Measurements from ENCODE around the gene ZNRF3. TPM values are rescaled to one million over a fixed set of nuclear protein-coding genes. Genes with fewer than 3 reads are reported as not detected.

Gene ZNRF3
- total RNA-seq, 6 experiments from 2014 or later = 5.8 to 9.2 (median 6.9) TPM

DNA sequence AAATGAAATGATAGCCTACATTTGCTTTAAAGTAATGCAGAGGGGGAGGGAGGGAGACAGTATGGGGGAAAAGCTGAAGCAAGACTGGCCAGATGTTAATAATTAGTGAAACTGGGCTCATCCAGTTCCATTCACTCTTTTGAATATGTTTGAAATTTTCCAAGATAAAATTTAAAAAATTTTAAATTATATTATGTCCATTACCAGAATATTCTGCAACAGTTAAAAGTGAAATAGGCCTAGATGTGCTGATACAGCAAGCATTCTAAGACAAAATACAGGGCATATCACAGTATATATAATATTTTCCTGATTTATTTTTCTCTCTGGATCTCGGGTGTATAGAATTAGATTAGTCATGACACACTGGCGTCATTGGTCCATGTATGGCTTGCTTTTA, 13.6 kb upstream of the ZNRF3 start:
- no peak for DNase-seq
- no peak overlapping the region for H3K27ac ChIP-seq
- peaks cover 0 to 19% (median 8%) of the 10 kb centered on the region in 4 donors for H3K4me1 ChIP-seq
- peak in 1 of 4 donors; percentile 12 for ATAC-seq
- H3K36me3 ChIP-seq = no peaks in the 10 kb centered on the region
- TF ChIP-seq, protein P1, sequence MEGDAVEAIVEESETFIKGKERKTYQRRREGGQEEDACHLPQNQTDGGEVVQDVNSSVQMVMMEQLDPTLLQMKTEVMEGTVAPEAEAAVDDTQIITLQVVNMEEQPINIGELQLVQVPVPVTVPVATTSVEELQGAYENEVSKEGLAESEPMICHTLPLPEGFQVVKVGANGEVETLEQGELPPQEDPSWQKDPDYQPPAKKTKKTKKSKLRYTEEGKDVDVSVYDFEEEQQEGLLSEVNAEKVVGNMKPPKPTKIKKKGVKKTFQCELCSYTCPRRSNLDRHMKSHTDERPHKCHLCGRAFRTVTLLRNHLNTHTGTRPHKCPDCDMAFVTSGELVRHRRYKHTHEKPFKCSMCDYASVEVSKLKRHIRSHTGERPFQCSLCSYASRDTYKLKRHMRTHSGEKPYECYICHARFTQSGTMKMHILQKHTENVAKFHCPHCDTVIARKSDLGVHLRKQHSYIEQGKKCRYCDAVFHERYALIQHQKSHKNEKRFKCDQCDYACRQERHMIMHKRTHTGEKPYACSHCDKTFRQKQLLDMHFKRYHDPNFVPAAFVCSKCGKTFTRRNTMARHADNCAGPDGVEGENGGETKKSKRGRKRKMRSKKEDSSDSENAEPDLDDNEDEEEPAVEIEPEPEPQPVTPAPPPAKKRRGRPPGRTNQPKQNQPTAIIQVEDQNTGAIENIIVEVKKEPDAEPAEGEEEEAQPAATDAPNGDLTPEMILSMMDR (IDR thresholded peaks at IDR 0.05) = no peak
- no peak for TF ChIP-seq POLR2A (IDR thresholded peaks at IDR 0.05)
- H3K9me3 ChIP-seq = no peaks in the 10 kb centered on the region
- no peaks in the 10 kb centered on the region for H3K27me3 ChIP-seq
- no peak overlapping the region for H3K4me3 ChIP-seq
- intact Hi-C loops (cut with DNase I) = no loop called here
- 67% methylated on average over 2 of the region's 2 CpGs for WGBS (ENCODE audit: insufficient coverage, low coverage, low lambda C conversion rate, missing lambda C conversion rate)

DNA sequence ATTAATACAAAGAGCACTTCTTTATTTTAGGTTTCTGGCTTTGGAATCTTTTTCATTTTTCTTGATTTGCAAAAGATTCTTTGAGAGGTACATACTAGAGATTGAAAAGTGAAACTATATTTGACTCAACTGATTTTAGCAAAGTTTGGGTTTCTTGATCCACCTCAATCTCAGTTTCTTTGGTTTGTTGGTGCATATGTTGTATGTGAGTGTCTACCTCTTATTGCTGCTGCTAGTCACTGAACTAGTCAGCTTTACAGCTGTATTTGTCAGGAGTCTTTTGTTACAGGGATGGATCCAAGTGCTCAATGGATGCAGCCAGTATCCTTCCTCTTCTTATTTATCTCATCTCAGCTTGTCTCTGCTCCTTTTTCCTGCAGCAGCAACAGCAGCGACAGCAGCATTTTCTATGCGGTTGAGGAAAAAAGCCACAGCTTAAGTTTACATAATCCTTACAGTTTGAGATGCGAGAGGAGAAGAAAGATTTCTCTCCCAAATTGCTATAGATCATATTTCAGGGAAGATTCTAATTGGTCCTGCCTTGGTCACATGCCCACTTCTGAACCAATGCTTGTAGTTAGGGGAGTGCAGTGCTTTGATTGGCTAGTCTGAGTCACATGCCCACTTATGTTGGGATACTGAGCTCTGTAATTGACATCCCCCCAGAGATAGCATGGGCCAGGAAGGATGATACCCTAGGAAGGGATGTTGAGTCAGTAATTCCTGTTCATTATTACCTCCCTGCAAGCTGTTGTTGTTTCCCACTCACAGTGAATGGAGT, 10.0 kb upstream of the ZNRF3 start:
- H3K27me3 ChIP-seq = no peaks in the 10 kb centered on the region
- no peak for ATAC-seq
- no peak for TF ChIP-seq POLR2A (IDR thresholded peaks at IDR 0.05)
- TF ChIP-seq, protein P1 (IDR thresholded peaks at IDR 0.05) = no peak
- intact Hi-C loops (cut with DNase I) = no loop called here
- WGBS (ENCODE audit: insufficient coverage, low coverage, low lambda C conversion rate, missing lambda C conversion rate) = 81% methylated on average over 3 of the region's 3 CpGs
- no peaks in the 10 kb centered on the region for H3K36me3 ChIP-seq
- DNase-seq = no peak
- H3K4me1 ChIP-seq = peaks cover 0 to 8% (median 3%) of the 10 kb centered on the region in 4 donors
- H3K4me3 ChIP-seq = no peak overlapping the region
- no peaks in the 10 kb centered on the region for H3K9me3 ChIP-seq
- no peak overlapping the region for H3K27ac ChIP-seq

GRCh38 chr22:28874061-28874460, 9.3 kb upstream of the ZNRF3 start:
- ATAC-seq (no peak), DNase-seq (no peak)
- 89% methylated on average over 3 of the region's 3 CpGs for WGBS (ENCODE audit: insufficient coverage, low coverage, low lambda C conversion rate, missing lambda C conversion rate)
- intact Hi-C loops (cut with DNase I) = no loop called here
- peaks cover 0 to 8% (median 3%) of the 10 kb centered on the region in 4 donors for H3K4me1 ChIP-seq
- no peaks in the 10 kb centered on the region for H3K36me3 ChIP-seq
- H3K27me3 ChIP-seq = no peaks in the 10 kb centered on the region
- H3K27ac ChIP-seq = no peak overlapping the region
- TF ChIP-seq, protein P1 (IDR thresholded peaks at IDR 0.05) = no peak
- TF ChIP-seq POLR2A (IDR thresholded peaks at IDR 0.05) = no peak
- no peak overlapping the region for H3K4me3 ChIP-seq
- no peaks in the 10 kb centered on the region for H3K9me3 ChIP-seq

DNA sequence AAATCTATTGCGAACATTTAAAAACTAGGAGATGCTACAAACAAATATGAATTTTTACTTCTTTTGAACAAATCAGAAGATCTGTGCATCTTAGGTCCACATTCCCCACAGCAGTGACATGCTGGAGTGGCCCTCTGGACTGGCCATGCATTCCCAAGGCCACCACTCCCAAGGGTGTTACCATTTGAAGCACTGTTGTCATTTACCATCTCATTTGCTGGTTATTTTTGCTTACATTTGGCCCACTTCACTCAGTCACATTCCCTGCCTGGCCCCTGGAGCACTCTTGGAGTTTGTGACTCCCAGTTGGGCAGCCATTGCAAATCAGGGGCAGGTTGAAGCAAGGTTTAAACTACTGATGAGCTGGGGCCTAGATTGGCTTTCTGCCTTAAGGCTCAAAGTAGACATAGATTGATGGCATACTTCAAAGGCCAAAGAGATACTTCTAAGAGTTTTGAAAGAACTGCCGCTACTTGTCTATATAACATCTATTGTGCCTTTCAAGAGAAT, 8.5 kb upstream of the ZNRF3 start:
- intact Hi-C loops (cut with DNase I) = no loop called here
- H3K27me3 ChIP-seq = no peaks in the 10 kb centered on the region
- TF ChIP-seq POLR2A (IDR thresholded peaks at IDR 0.05) = no peak
- TF ChIP-seq, protein P1 (IDR thresholded peaks at IDR 0.05) = no peak
- no peaks in the 10 kb centered on the region for H3K9me3 ChIP-seq
- DNase-seq (no peak), ATAC-seq (no peak)
- 96% methylated on average over 2 of the region's 2 CpGs for WGBS (ENCODE audit: insufficient coverage, low coverage, low lambda C conversion rate, missing lambda C conversion rate)
- no peak overlapping the region for H3K4me3 ChIP-seq
- no peak overlapping the region for H3K27ac ChIP-seq
- no peaks in the 10 kb centered on the region for H3K36me3 ChIP-seq
- peaks cover 0 to 2% (median under 1%) of the 10 kb centered on the region in 4 donors for H3K4me1 ChIP-seq
